ENCODE results near the gene MT1HL1. TPM values are rescaled to one million over a fixed set of nuclear protein-coding genes. Genes with fewer than 3 reads are reported as not detected.

MT1HL1 gene
- total RNA-seq = not detected
- long read RNA-seq = 0 reads

DNA sequence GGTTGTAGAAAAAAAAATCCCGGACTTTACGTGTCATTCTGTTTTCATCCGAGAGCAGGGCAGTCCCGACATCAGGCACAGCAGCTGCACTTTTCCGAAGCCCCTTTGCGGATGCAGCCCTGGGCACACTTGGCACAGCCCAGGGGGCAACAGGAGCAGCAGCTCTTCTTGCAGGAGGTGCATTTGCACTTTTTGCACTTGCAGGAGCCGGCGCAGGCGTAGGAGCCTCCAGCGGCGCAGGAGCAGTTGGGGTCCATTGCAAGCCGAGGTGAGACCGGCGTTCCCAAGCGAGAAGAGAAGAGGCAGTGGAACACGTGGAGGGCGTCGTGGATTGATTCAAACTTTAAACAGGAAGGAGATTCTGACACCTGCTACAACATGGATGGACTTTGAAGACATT is at the start of gene MT1HL1:
Gene MT1HL1 (minus strand): TSS at position 326 of the 400 bp plus-strand sequence. CDS start 69 bp downstream, at position 257.
- DNase-seq (no peak), ATAC-seq (no peak)
- intact Hi-C loops (cut with DNase I) = no loop called here

GRCh38 chr1:237050915-237051314 is 46.7 kb upstream of the MT1HL1 start:
- ATAC-seq = no peak

DNA sequence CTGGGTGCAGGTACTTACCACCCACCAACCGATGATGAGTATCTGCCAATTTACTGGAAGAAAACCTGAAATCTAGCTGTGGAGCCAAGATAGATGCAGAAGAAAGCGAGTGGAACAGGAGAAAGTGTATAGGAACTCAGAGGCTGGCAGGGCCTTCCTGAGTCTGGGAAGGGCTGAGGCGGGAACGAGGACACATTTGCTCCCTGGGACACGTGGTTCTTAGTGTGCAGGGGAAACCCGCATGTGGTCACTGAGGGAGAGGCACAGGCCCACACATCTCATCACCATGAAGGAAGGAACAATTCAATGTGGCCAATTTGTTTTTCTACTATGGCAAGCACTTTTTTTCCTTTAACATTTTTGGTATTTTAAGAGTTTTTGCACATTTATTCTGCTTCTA is 45.9 kb upstream of the MT1HL1 start:
- ATAC-seq (peak; percentile 42 to 46), DNase-seq (no peak)
- intact Hi-C loops (cut with DNase I) = no loop called here

More at GRCh38 chr1:237050915-237051314, 46.7 kb upstream of the MT1HL1 start:
- intact Hi-C loops (cut with DNase I) = no loop called here
- no peak for DNase-seq

DNA sequence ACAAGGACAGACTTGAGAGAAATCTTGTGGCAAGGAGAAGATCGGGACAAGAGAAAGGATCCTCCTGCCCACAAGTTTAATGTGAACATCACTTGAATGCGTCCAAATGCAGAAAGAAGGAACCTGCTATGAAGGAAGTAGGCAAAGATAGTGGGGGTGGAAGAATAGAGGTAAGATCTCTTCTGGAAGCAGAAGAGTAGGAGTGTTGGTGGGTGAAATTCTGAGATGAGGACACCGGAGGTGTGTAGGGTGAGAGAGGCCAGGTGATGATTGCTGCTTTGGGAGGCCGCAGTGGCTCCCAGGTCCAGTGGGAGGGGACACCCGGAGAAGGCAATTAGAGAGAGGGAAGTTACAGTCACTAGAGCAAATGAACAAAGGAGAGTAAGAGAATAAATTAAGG is 44.6 kb upstream of the MT1HL1 start:
- DNase-seq (no peak), ATAC-seq (no peak)
- intact Hi-C loops (cut with DNase I) = loop anchor here in 1 of 2 donors (10.0 kb wide), 1 partner anchor 54 kb away; no protein-coding TSS in a partner anchor

GRCh38 chr1:237045278-237046016 is 41.2 kb upstream of the MT1HL1 start:
- DNase-seq (no peak), ATAC-seq (no peak)
- intact Hi-C loops (cut with DNase I) = loop anchor here in 1 of 2 donors (10.0 kb wide), 1 partner anchor 51 kb away; no protein-coding TSS in a partner anchor

GRCh38 chr1:237043846-237044636 is 39.8 kb upstream of the MT1HL1 start:
- intact Hi-C loops (cut with DNase I) = loop anchor here in 1 of 2 donors (10.0 kb wide), 1 partner anchor 49 kb away; no protein-coding TSS in a partner anchor
- peak; percentile 58 for DNase-seq
- ATAC-seq = peak; percentile 79

DNA sequence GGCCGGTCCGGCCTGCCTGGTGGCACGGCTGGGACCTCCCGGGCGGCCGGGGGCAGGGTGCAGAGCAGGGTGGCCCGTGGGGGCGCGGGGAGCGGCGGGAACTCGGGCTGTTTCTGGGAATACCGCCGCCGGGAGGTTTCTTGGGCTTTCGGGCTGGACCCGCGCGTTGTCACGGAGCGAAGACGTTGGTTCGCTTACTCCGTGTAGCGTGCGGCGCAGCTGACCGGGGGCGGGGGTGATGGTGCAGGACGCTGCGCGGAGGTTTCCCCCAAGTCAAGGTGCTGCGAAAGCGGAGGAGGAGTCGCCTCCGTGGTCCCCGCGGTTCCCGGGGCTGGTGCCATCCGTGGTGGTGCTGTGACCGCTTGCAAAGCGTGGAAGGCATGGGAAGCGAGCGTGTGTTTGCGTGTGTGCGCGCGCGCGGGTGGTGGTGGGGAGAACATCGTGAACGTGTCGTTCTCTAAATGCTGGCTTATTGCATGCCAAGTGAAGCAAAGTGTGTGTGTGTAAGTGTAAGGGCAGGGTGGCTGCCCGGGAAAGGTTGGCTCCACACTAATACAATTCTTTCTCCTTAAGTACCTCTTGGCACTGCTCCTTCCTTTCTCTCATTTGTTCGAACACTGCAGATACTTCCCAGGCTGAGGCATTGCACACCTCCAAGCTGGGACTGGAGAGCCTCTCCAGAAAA is 38.8 kb upstream of the MT1HL1 start:
- peak; percentile 44 for DNase-seq
- peak; percentile 54 to 62 for ATAC-seq
- intact Hi-C loops (cut with DNase I) = loop anchor here in 1 of 2 donors (10.0 kb wide), 1 partner anchor 48 kb away; no protein-coding TSS in a partner anchor

GRCh38 chr1:237042526-237042891 is 38.3 kb upstream of the MT1HL1 start:
- no peak for DNase-seq
- peak; percentile 2 to 4 for ATAC-seq
- intact Hi-C loops (cut with DNase I) = loop anchor here in 1 of 2 donors (10.0 kb wide), 1 partner anchor 48 kb away; no protein-coding TSS in a partner anchor

DNA sequence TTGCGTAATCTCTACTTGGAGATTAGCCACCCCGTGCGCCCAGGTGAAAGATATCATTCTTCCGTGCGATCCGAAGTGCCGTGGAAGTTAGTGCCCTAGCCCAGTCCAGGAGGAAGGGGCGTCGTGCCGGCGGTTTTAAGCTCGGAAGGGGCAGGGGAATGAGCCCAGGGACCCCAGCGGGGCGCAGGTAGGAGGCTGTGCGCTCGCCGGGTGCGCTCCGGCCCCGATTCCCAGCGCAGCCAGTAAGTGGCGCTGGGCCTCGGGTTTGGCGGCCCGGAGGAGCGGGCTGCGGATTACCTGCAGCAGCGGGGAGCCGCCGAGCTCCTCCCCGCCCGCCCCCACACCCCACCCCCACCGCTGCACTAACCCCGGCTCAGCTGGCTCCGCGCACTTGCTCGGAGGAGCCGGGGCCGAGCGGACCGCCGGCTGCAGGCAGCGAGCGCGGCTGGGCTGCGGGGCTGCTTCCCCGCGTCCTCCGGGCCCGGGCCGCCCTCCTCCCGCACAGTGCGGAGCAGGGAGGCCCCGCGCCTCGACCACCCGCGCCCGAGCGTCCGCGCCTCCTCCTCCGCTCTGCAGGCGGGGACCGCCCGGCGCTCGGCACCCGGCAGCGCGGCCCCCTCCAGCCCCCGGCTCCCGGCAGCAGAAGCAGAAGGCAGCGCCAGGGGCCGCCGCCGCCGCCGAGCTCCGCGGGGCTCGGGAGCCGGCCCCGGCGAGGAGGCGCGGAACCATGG is 37.7 kb upstream of the MT1HL1 start, which contains the start of gene RYR2:
Gene RYR2 (plus strand): TSS at position 390 of the 731 bp plus-strand sequence. CDS start 338 bp downstream, at position 728.
- peak; percentile 54 for DNase-seq
- ATAC-seq = peak; percentile 74 to 76
- intact Hi-C loops (cut with DNase I) = loop anchor here in 1 of 2 donors (10.0 kb wide), 1 partner anchor 47 kb away; no protein-coding TSS in a partner anchor

DNA sequence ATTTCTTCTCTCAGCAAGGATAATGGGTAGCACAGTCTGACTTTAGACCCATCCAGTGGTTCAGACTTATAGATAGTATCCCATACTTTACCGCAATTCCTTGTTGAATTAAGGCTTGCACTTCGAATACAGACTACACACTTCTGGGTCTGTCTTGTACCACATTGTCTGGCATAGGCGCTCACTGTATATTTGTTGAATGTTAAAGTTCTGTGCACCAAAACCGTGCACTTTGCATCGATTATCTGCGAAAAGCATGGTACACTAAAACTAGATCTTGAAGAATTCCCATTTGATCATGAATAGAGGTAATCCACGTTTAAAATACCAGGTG is 37.2 kb upstream of the MT1HL1 start:
- no peak for DNase-seq
- intact Hi-C loops (cut with DNase I) = loop anchor here in 1 of 2 donors (10.0 kb wide), 1 partner anchor 47 kb away; no protein-coding TSS in a partner anchor
- no peak for ATAC-seq

- DNase-seq = no peak
- ATAC-seq = no peak
- intact Hi-C loops (cut with DNase I) = loop anchor here in 1 of 2 donors (10.0 kb wide), 1 partner anchor 46 kb away; no protein-coding TSS in a partner anchor
Measured at GRCh38 chr1:237040823-237041222, 36.6 kb upstream of the MT1HL1 start.

DNA sequence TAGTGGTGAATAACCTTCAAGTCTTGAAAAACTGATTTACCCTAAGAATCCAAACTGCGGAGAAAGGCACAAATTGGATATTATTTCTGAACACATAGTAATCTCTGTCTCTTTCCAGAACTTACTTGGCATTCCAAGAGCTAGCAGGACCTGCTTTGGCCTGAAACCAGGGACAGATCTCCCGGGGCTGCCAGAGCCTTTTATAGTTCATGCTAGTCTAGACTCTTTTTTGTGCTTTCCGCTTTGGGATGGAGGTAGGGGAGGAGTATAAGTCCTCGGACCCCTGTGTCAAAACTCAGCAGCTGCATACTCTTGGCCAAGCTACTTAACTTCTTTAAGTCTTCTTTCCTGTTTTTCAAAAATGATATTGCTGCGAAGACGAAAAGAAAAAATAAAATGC is 34.0 kb upstream of the MT1HL1 start:
- no peak for DNase-seq
- intact Hi-C loops (cut with DNase I) = no loop called here
- ATAC-seq = no peak

DNA sequence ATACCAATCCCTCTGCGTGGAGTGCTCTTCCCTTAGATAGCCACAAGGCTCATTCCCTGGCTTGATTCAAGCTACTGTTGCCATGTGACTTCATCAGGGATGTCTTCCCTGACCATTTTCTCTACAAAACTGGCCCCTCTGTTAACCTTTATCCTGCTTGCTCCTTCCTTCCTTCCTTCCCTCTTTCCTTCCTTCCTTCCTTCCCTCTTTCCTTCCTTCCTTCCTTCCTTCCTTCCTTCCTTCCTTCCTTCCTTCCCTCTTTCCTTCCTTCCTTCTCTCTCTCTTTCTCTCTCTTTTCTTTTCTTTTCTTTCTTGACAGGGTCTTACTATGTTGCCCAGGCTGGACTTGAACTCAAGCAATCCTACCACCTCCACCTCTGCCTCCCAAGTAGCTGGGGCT is 31.5 kb upstream of the MT1HL1 start:
- DNase-seq = no peak
- no peak for ATAC-seq
- intact Hi-C loops (cut with DNase I) = no loop called here

DNA sequence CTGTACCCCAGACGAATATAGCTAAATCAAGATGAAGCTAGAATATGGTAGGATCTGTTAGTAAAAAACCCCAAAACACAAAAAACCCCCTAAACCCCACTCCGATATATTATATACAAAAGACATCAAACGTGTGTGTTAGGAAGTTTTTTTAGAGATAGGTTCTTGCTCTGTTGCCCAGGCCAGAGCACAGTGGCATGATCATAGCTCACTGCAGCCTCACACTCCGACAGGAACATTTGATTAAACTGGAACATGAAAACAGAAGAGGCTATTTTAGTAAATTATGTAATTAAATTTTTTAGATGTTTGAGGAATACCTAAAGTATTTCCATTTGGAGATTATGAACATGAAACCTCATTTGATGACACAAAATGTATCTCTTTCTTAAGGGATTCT is 29.6 kb upstream of the MT1HL1 start:
- no peak for ATAC-seq
- intact Hi-C loops (cut with DNase I) = no loop called here
- DNase-seq = no peak

DNA sequence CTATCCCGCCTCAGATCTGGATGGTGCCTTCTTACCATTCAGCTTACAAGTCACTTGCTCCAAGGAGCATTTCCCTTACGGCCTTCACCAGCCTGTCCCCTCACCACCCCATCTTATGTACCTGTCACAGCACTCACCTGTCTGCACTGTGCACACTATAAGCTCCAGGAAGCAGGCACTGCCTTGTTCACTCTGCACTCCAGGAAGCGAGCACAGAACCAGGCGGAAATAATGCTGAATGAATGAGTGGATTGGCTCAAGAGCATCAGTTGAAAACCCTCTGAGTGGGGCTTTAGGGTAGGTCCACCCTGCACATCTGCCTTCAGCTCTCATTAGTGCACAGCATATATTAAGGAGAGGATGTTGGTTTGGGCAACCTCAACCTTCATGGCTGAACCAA is 28.8 kb upstream of the MT1HL1 start:
- DNase-seq = no peak
- no peak for ATAC-seq
- intact Hi-C loops (cut with DNase I) = no loop called here

DNA sequence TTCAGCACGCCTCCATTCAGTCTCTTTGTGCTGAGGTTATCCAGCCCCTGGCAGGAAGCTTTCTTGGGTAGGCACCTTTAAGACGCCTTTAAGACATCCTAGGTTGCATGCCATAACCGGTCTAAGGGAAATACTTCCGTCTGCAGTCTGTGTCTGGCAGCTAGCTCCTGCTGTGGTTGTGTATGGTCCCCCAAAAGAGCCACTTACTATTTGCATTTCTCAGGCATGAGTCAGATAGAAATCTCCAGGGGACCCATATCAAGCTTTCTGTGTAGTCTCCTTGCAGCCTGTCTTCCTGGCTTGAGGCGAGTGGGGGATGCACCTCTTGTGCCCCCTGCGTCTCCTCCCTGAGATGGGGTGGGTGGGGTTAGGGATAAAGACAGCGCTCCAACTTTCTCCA is 27.8 kb upstream of the MT1HL1 start:
- intact Hi-C loops (cut with DNase I) = no loop called here
- ATAC-seq (peak in 1 of 2 donors; percentile 53), DNase-seq (no peak)

DNA sequence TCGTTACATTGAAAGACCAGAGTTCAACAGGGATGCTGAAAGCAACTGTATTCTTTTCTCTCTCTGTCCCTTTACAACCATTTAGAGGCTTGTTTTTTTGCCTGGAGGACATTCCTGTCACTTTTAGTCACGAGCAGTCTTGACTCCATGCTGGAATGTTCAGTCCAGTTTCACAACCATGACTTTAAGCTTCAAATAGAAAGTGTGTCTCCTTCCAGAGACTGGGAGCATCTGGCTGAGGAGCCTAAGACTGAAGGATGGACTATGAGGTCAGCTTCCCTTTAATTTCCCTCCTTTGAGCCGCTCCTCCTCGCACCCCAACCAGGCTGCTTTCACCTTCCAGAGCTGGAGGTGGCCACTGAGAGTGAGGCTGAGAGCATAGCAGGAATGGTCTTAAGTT is 27.2 kb upstream of the MT1HL1 start:
- DNase-seq = no peak
- intact Hi-C loops (cut with DNase I) = no loop called here
- peak; percentile 55 to 58 for ATAC-seq

- intact Hi-C loops (cut with DNase I) = no loop called here
- ATAC-seq (peak in 1 of 2 donors; percentile 8), DNase-seq (no peak)
Measured at GRCh38 chr1:237029850-237030535, 25.8 kb upstream of the MT1HL1 start.
